K562 (cell line): ENCODE measurements around the gene PRKX. TPM values are rescaled to one million over a fixed set of nuclear protein-coding genes. Genes with fewer than 3 reads are reported as not detected.

Source experiments
- ATAC-seq: fragments of 200-7000 bp; cut with Tn5 transposase; 3 replicates; pipeline ENCODE4 v1.9.1; 2020; ENCODE audit warnings: moderate library complexity
- BruUV-seq: library from RNA; stranded (reverse); fragments of 400-500 nt; replicated peaks from 2 replicates; lab custom pipeline; 2021; lab: Mats Ljungman, UMichigan
- CTCF ChIA-PET: fragments of 300-600 bp; formaldehyde crosslinking; extraction: SDS; loops from one replicate; lab custom pipeline; 2021; ENCODE audit warnings: low intra/inter-chr PET ratio; lab: Yijun Ruan, JAX
- POLR2A ChIA-PET: fragments of 300-600, 350-650 bp; sonication (Branson Sonifier 250); formaldehyde crosslinking; extraction: SDS; loops from one replicate; lab custom pipeline; 2021; ENCODE audit warnings: antibody characterized with exemption, inconsistent platforms; lab: Yijun Ruan, JAX
- DNase-seq, 4 experiments: peaks; one replicate each; pipeline versions ENCODE4 v3.0.0 to v3.0.0-alpha.2; 2011 to 2018; ENCODE audit warnings: low spot score in 3 of 4, mixed read lengths in 3 of 4; ENCODE audit errors: extremely low read depth in 1 of 4
- FAIRE-seq: peaks from 2 replicates; lab custom pipeline; 2011; peaks lifted over from hg19 to GRCh38; lab: Jason Lieb, UNC
- H2AFZ ChIP-seq: 2 replicates; pipeline ENCODE4 v1.6.0; 2011; ENCODE audit warnings: low read depth, low read length, control low read depth, inconsistent platforms
- H3K27ac ChIP-seq: fragments of 200-600 bp; 3 replicates; pipeline ENCODE4 v1.8.0; 2011; ENCODE audit warnings: low read depth, mild to moderate bottlenecking, control low read depth, inconsistent platforms, low read length, moderate library complexity, mixed read lengths; ENCODE audit errors: extremely low read depth
- H3K27me3 ChIP-seq, 2 experiments: fragments of 300-600 bp in 1 of 2; 2 replicates in 1 of 2; 3 replicates in 1 of 2; pipeline versions ENCODE4 v1.6.0 to v1.8.0; 2011; ENCODE audit warnings: inconsistent platforms in 2 of 2, low read length in 2 of 2, mild to moderate bottlenecking in 1 of 2, mixed read lengths in 1 of 2, moderate library complexity in 1 of 2; ENCODE audit not compliant: control insufficient read depth in 2 of 2, insufficient read depth in 2 of 2
- H3K36me3 ChIP-seq: fragments of 300-600 bp; 3 replicates; pipeline ENCODE4 v1.8.0; 2011; ENCODE audit warnings: mild to moderate bottlenecking, low read length, inconsistent platforms; ENCODE audit not compliant: control insufficient read depth, insufficient read depth
- H3K4me1 ChIP-seq, 2 experiments: fragments of 200-600 bp in 1 of 2; replicated peaks in 1 of 2; 2 replicates in 1 of 2; 3 replicates in 1 of 2; pipeline versions ENCODE4 v1.5.1 to v1.8.0; 2011; ENCODE audit warnings: inconsistent platforms in 2 of 2, low read length in 2 of 2, mild to moderate bottlenecking in 1 of 2, mixed read lengths in 1 of 2, moderate library complexity in 1 of 2; ENCODE audit not compliant: control insufficient read depth in 2 of 2, insufficient read depth in 2 of 2
- H3K4me2 ChIP-seq: 2 replicates; pipeline ENCODE4 v1.6.1; 2011; ENCODE audit warnings: low read length, control low read depth, inconsistent platforms, mixed read lengths; ENCODE audit not compliant: insufficient read depth
- H3K4me3 ChIP-seq: fragments of 200-600 bp; sonication (generic), shearing (Covaris generic); 2 replicates; pipeline ENCODE4 v1.5.1; 2016; ENCODE audit warnings: control low read depth, inconsistent platforms
- H3K79me2 ChIP-seq: fragments of 200-600 bp; 3 replicates; pipeline ENCODE4 v1.8.0; 2011; ENCODE audit warnings: low read length, inconsistent platforms; ENCODE audit not compliant: control insufficient read depth, insufficient read depth
- H3K9ac ChIP-seq, 2 experiments: 2 replicates each; pipeline versions ENCODE4 v1.6.0 to v1.6.1; 2011; ENCODE audit warnings: low read depth in 2 of 2, low read length in 2 of 2, control low read depth in 1 of 2, inconsistent platforms in 1 of 2, mild to moderate bottlenecking in 1 of 2, mixed read lengths in 1 of 2; ENCODE audit not compliant: insufficient read depth in 1 of 2
- H3K9me1 ChIP-seq: one replicate; pipeline ENCODE4 v1.6.0; 2011; ENCODE audit warnings: inconsistent platforms, mild to moderate bottlenecking, low read length, moderate library complexity; ENCODE audit not compliant: control insufficient read depth, insufficient read depth
- H3K9me3 ChIP-seq: replicated peaks from 2 replicates; pipeline ENCODE4 v1.5.1; 2011; ENCODE audit warnings: low read depth, low read length, inconsistent platforms; ENCODE audit not compliant: control insufficient read depth, insufficient read depth
- H4K20me1 ChIP-seq: replicated peaks from 2 replicates; pipeline ENCODE4 v1.6.1; 2011; ENCODE audit warnings: low read length, inconsistent platforms, mixed read lengths; ENCODE audit not compliant: control insufficient read depth, insufficient read depth
- DACH1 ChIP-seq: fragments of 450-650 bp; IDR thresholded peaks from 2 replicates; pipeline ENCODE4 v1.6.1; 2018; ENCODE audit not compliant: partially characterized antibody
- MAFG ChIP-seq: fragments of 450-650 bp; conservative IDR thresholded peaks from 2 replicates; pipeline ENCODE4 v1.6.1; 2016; ENCODE audit warnings: missing genetic modification characterization, missing compliant biosample characterization
- NFE2 ChIP-seq: IDR thresholded peaks from 2 replicates; pipeline ENCODE4 v1.6.1; 2014; ENCODE audit warnings: antibody characterized with exemption, low read depth
- NFE2L1 ChIP-seq: fragments of 450-650 bp; IDR thresholded peaks from 2 replicates; pipeline ENCODE4 v1.6.1; 2016; ENCODE audit warnings: missing genetic modification characterization, low read depth, mild to moderate bottlenecking, missing compliant biosample characterization, moderate library complexity, borderline replicate concordance
- PRPF4 ChIP-seq: fragments of 200-400 bp; formaldehyde crosslinking; IDR thresholded peaks from one replicate; pipeline ENCODE4 v1.6.1; 2017; ENCODE audit warnings: low read length, low read depth, mild to moderate bottlenecking; ENCODE audit not compliant: insufficient read depth, poor library complexity, severe bottlenecking
- SIX5 ChIP-seq, 2 experiments: IDR thresholded peaks; 2 replicates each; pipeline ENCODE4 v1.6.1; 2011; ENCODE audit warnings: low read length in 2 of 2, borderline replicate concordance in 1 of 2, low read depth in 1 of 2, mild to moderate bottlenecking in 1 of 2, moderate library complexity in 1 of 2; ENCODE audit not compliant: insufficient read depth in 1 of 2
- SRSF3 ChIP-seq: fragments of 200-400 bp; formaldehyde crosslinking; IDR thresholded peaks from 2 replicates; pipeline ENCODE4 v1.6.1; 2016; ENCODE audit warnings: mild to moderate bottlenecking, low read length, moderate library complexity; ENCODE audit not compliant: insufficient read depth
- ZNF274 ChIP-seq: IDR thresholded peaks from 2 replicates; pipeline ENCODE4 v1.6.1; 2011; ENCODE audit warnings: low read depth, mild to moderate bottlenecking, low read length, moderate library complexity, borderline replicate concordance
- ZNF316 ChIP-seq: fragments of 450-650 bp; IDR thresholded peaks from 2 replicates; pipeline ENCODE4 v1.6.1; 2016
- ZNF592 ChIP-seq: fragments of 450-650 bp; IDR thresholded peaks from 2 replicates; pipeline ENCODE4 v1.6.1; 2017; ENCODE audit warnings: antibody characterized with exemption, mild to moderate bottlenecking
- ZNF830 ChIP-seq: fragments of 250-450 bp; sonication (Bioruptor Pico); IDR thresholded peaks from 2 replicates; pipeline ENCODE4 v1.5.0; 2021; ENCODE audit warnings: mild to moderate bottlenecking
- WGBS: fragments of 100-300 bp; shearing (Covaris generic); methylation state at CpG from one replicate; pipeline ENCODE4 v1.1.6; 2016; ENCODE audit warnings: low coverage, mixed read lengths; ENCODE audit not compliant: insufficient coverage; ENCODE audit errors: missing lambda C conversion rate; 5-methylcytosine and 5-hydroxymethylcytosine counted together
- in situ Hi-C: fragments of 300-500 bp; cut with MboI; formaldehyde crosslinking; loops from 4 replicates; pipeline ENCODE4 v1.15.0; 2018; ENCODE audit warnings: inconsistent platforms, mixed read lengths
- intact Hi-C: fragments of 100-400 bp; cut with micrococcal nuclease; formaldehyde crosslinking; loops from 2 replicates; pipeline ENCODE4 v1.14.2; 2022
- polyA plus RNA-seq, 8 experiments: library from polyadenylated mRNA; depleted of rRNA in 4 of 8; stranded (reverse) in 5 of 8; unstranded in 3 of 8; fragments of >200 nt; fragmentation: Nextera tagmentation in 2 of 8; fragmentation: Illumina TruSeq in 1 of 8; extraction: Ambion mirVana in 2 of 8; extraction: Trizol in 1 of 8; gene quantifications; 2 replicates each; pipeline versions ENCODE4 v1.2.1 to v1.2.3, GENCODE V29; 2011 to 2014; ENCODE audit warnings: inconsistent platforms in 1 of 8, missing spikeins in 1 of 8
- total RNA-seq, 7 experiments: library from RNA; depleted of rRNA in 6 of 7; stranded (reverse); fragments of >200 nt in 6 of 7; fragmentation: Illumina TruSeq in 2 of 7; extraction: Trizol in 2 of 7; gene quantifications; 2 replicates each; pipeline versions ENCODE4 v1.2.1 to v1.2.3, GENCODE V29; 2011 to 2021; ENCODE audit warnings: low replicate concordance in 1 of 7
- TF ChIP-seq, protein P1 (sequence below), 3 experiments: fragments of 200-800 bp in 1 of 3; fragments of 250-450 bp in 1 of 3; fragments of 450-650 bp in 1 of 3; sonication (Bioruptor Pico) in 1 of 3; sonication (Bioruptor generic) in 1 of 3; formaldehyde crosslinking in 1 of 3; IDR thresholded peaks; 2 replicates each; pipeline versions ENCODE4 v1.6.1 to v1.8.0; 2016 to 2022; ENCODE audit warnings: mild to moderate bottlenecking in 2 of 3, missing genetic modification characterization in 2 of 3, missing compliant biosample characterization in 1 of 3, moderate library complexity in 1 of 3

Gene PRKX
- total and polyA plus RNA-seq, 9 of the 15 experiments (the other 6 are each of a cell fraction or from before 2014, with no cell fraction given) = 3.3 to 29.4 (median 23.7) TPM

DNA sequence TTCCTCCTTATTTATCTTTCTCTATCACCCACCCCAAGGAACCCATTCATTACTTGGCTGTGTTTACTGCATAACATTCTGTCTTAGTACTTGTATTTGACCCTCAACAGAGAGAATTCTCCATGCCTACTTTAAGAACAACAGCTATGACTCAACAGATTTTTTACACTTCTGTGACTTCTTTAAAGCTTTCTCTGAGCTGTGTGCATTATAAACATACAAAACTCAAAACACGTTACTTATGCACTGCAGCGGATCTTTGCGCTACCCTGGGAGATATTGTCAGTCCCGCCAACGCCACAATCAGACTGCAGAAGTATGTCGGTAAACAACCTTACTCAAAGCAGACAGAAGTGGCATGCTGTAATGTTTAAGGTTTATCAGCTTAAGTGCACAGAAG, 35.1 kb downstream of the PRKX start:
- peaks cover 8% of the 10 kb centered on the region; the same call in 1 of the 3 replicates for H3K36me3 ChIP-seq
- in situ Hi-C loops = no loop called here
- no peak for DNase-seq
- ChIA-PET CTCF (no interaction called here), POLR2A (no interaction called here)
- H4K20me1 ChIP-seq = no peaks in the 10 kb centered on the region
- no peak overlapping the region for H3K27ac ChIP-seq
- peak overlapping the region; percentile 10 for H3K4me2 ChIP-seq
- no peaks in the 10 kb centered on the region for H3K9me3 ChIP-seq
- H3K4me1 ChIP-seq = peaks cover 0 to 4% of the 10 kb centered on the region in 2 experiments; a peak in 1 of 5 replicates
- H3K4me3 ChIP-seq = no peak overlapping the region
- no peaks in the 10 kb centered on the region for H3K27me3 ChIP-seq
- peak; percentile 59 for ATAC-seq
- BruUV-seq = no TSS peak
- no peak overlapping the region for H3K9ac ChIP-seq
- no peak overlapping the region for H2AFZ ChIP-seq
- intact Hi-C loops = no loop called here
- no peaks in the 10 kb centered on the region for H3K9me1 ChIP-seq
- WGBS = 11% methylated on average over 6 of the region's 6 CpGs
- H3K79me2 ChIP-seq = peaks cover 9% of the 10 kb centered on the region
- FAIRE-seq = peak; percentile 73
- TF ChIP-seq PRPF4 = no peak
- TF ChIP-seq, protein P1, sequence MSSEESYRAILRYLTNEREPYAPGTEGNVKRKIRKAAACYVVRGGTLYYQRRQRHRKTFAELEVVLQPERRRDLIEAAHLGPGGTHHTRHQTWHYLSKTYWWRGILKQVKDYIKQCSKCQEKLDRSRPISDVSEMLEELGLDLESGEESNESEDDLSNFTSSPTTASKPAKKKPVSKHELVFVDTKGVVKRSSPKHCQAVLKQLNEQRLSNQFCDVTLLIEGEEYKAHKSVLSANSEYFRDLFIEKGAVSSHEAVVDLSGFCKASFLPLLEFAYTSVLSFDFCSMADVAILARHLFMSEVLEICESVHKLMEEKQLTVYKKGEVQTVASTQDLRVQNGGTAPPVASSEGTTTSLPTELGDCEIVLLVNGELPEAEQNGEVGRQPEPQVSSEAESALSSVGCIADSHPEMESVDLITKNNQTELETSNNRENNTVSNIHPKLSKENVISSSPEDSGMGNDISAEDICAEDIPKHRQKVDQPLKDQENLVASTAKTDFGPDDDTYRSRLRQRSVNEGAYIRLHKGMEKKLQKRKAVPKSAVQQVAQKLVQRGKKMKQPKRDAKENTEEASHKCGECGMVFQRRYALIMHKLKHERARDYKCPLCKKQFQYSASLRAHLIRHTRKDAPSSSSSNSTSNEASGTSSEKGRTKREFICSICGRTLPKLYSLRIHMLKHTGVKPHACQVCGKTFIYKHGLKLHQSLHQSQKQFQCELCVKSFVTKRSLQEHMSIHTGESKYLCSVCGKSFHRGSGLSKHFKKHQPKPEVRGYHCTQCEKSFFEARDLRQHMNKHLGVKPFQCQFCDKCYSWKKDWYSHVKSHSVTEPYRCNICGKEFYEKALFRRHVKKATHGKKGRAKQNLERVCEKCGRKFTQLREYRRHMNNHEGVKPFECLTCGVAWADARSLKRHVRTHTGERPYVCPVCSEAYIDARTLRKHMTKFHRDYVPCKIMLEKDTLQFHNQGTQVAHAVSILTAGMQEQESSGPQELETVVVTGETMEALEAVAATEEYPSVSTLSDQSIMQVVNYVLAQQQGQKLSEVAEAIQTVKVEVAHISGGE (CRISPR knock-in tag; IDR thresholded peaks at IDR 0.05) = no peak
- no peak for TF ChIP-seq ZNF830 (CRISPR knock-in tag)
- peak; percentile 61 for TF ChIP-seq NFE2
- TF ChIP-seq ZNF274 = no peak
- TF ChIP-seq ZNF316 = peak; percentile 24; the same call in 1 of the 2 replicates
- TF ChIP-seq NFE2L1 (tag) = peak; percentile 18; the same call in 1 of the 2 replicates
- TF ChIP-seq DACH1 = peak; percentile 28
- TF ChIP-seq MAFG (tag) = peak; percentile 67
- no peak for TF ChIP-seq SIX5 (IDR thresholded peaks at IDR 0.05; ENCODE audit: borderline replicate concordance in 1 of 2, insufficient read depth in 1 of 2, low read depth in 1 of 2, low read length in 2 of 2)
- no peak for TF ChIP-seq SRSF3
- TF ChIP-seq ZNF592 = no peak
